HTR-8/SVneo (cell line): ENCODE measurements around the gene ARHGAP45.

ENCODE experiments used
- DNase-seq: peaks from one replicate; pipeline ENCODE4 v3.0.0; 2011; ENCODE audit warnings: low spot score, mixed read lengths; ENCODE audit not compliant: insufficient read length
- FAIRE-seq: peaks from 2 replicates; lab custom pipeline; 2011; peaks lifted over from hg19 to GRCh38; lab: Jason Lieb, UNC

The ARHGAP45 gene

GRCh38 chr19:1037621-1038064, 29.3 kb upstream of the ARHGAP45 start:
- FAIRE-seq (no peak), DNase-seq (no peak)

GRCh38 chr19:1038978-1039645, 27.9 kb upstream of the ARHGAP45 start:
- FAIRE-seq: no peak

GRCh38 chr19:1039646-1040475, 27.1 kb upstream of the ARHGAP45 start, which contains the start of gene ABCA7:
Gene ABCA7, plus strand, starts transcription at chr19:1040107. Its CDS starts 1,255 bp downstream, at chr19:1041362.
- DNase-seq (peak; percentile 96), FAIRE-seq (peak; percentile 96)

More at GRCh38 chr19:1038978-1039645, 27.9 kb upstream of the ARHGAP45 start:
- DNase-seq: no peak

- FAIRE-seq: no peak
- peak; percentile 95 for DNase-seq
Observed at GRCh38 chr19:1040476-1041271, 26.3 kb upstream of the ARHGAP45 start.

- DNase-seq: no peak
- no peak for FAIRE-seq
Observed at GRCh38 chr19:1041272-1041834, 25.6 kb upstream of the ARHGAP45 start.

- no peak for FAIRE-seq
Observed at GRCh38 chr19:1041835-1042685, 24.9 kb upstream of the ARHGAP45 start.

GRCh38 chr19:1042689-1043511, 24.1 kb upstream of the ARHGAP45 start:
- DNase-seq (no peak), FAIRE-seq (no peak)

More at GRCh38 chr19:1041835-1042685, 24.9 kb upstream of the ARHGAP45 start:
- DNase-seq: no peak

- no peak for DNase-seq
- no peak for FAIRE-seq
Observed at GRCh38 chr19:1045247-1045603, 21.7 kb upstream of the ARHGAP45 start.

GRCh38 chr19:1046117-1046626, 20.8 kb upstream of the ARHGAP45 start:
- FAIRE-seq (no peak), DNase-seq (no peak)

- no peak for DNase-seq
Observed at GRCh38 chr19:1046836-1047695, 19.9 kb upstream of the ARHGAP45 start.

GRCh38 chr19:1047696-1048147, 19.2 kb upstream of the ARHGAP45 start:
- DNase-seq (no peak), FAIRE-seq (no peak)

More at GRCh38 chr19:1046836-1047695, 19.9 kb upstream of the ARHGAP45 start:
- FAIRE-seq: no peak

GRCh38 chr19:1049106-1049505, 17.9 kb upstream of the ARHGAP45 start:
- FAIRE-seq (no peak), DNase-seq (no peak)

- no peak for DNase-seq
- no peak for FAIRE-seq
Observed at GRCh38 chr19:1049800-1050199, 17.2 kb upstream of the ARHGAP45 start.

GRCh38 chr19:1050989-1051788, 15.8 kb upstream of the ARHGAP45 start:
- DNase-seq (no peak), FAIRE-seq (no peak)

- no peak for FAIRE-seq
- DNase-seq: no peak
Observed at GRCh38 chr19:1051791-1052190, 15.2 kb upstream of the ARHGAP45 start.

- no peak for DNase-seq
- FAIRE-seq: no peak
Observed at GRCh38 chr19:1052349-1052975, 14.5 kb upstream of the ARHGAP45 start.
